Stimulated activated CD4-positive, alpha-beta T cell treated with anti-CD3 and anti-CD28 coated beads, Interleukin-2, amount 100 ng/mL, for 48 hours (primary cell): Measurements from ENCODE around the gene IQGAP2.
"Not testable (repeated sequence)": the region's sequence is repeated elsewhere in the genome, so short reads cannot be mapped to it uniquely, and the experiment has no call there.

Source experiments
- DNase-seq, 2 donors: peaks; one replicate each; pipeline ENCODE4 v3.0.0-alpha.2; 2020

The IQGAP2 gene

GRCh38 chr5:76402886-76403765, at the start of gene IQGAP2:
Gene IQGAP2, plus strand, starts transcription at chr5:76403285. Its CDS starts 261 bp downstream, at chr5:76403546.
- peak; percentile 70 to 77 for DNase-seq

- no peak for DNase-seq
Observed at GRCh38 chr5:76356887-76357286, 46.2 kb upstream of the IQGAP2 start.

- DNase-seq = no peak
Observed at GRCh38 chr5:76363352-76364225, 39.5 kb upstream of the IQGAP2 start.

- DNase-seq = no peak
Observed at GRCh38 chr5:76364226-76364589, 38.9 kb upstream of the IQGAP2 start.

- no peak for DNase-seq
Observed at GRCh38 chr5:76365561-76365960, 37.5 kb upstream of the IQGAP2 start.

- no peak for DNase-seq
Observed at GRCh38 chr5:76366596-76366995, 36.5 kb upstream of the IQGAP2 start.

- DNase-seq = peak in 1 of 2 donors; percentile 21
Observed at GRCh38 chr5:76367623-76368371, 35.3 kb upstream of the IQGAP2 start.

GRCh38 chr5:76368941-76369340, 34.1 kb upstream of the IQGAP2 start:
- no peak for DNase-seq

- not testable (repeated sequence) for DNase-seq
Observed at GRCh38 chr5:76369668-76370067, 33.4 kb upstream of the IQGAP2 start.

- no peak for DNase-seq
Observed at GRCh38 chr5:76371960-76372322, 31.1 kb upstream of the IQGAP2 start.

GRCh38 chr5:76372323-76373054, 30.6 kb upstream of the IQGAP2 start:
- DNase-seq = no peak

- no peak for DNase-seq
Observed at GRCh38 chr5:76376148-76376865, 26.8 kb upstream of the IQGAP2 start.

GRCh38 chr5:76376866-76377230, 26.2 kb upstream of the IQGAP2 start:
- DNase-seq = no peak

GRCh38 chr5:76378355-76378754, 24.7 kb upstream of the IQGAP2 start:
- DNase-seq = no peak

- no peak for DNase-seq
Observed at GRCh38 chr5:76379316-76379715, 23.8 kb upstream of the IQGAP2 start.

- DNase-seq = no peak
Observed at GRCh38 chr5:76379855-76380254, 23.2 kb upstream of the IQGAP2 start.

GRCh38 chr5:76380346-76381066, 22.6 kb upstream of the IQGAP2 start:
- no peak for DNase-seq

GRCh38 chr5:76383126-76383832, 19.8 kb upstream of the IQGAP2 start:
- no peak for DNase-seq

- DNase-seq = no peak
Observed at GRCh38 chr5:76384189-76384588, 18.9 kb upstream of the IQGAP2 start.

GRCh38 chr5:76384705-76385104, 18.4 kb upstream of the IQGAP2 start:
- DNase-seq = no peak
